H9 (cell line): ENCODE measurements around the gene ATP5MC3. TPM values are rescaled to one million over a fixed set of nuclear protein-coding genes. Genes with fewer than 3 reads are reported as not detected.

Source experiments
- DNase-seq: peaks from one replicate; pipeline ENCODE4 v3.0.0-alpha.2; 2017
- H2AFZ ChIP-seq: one replicate; pipeline ENCODE4 v1.6.1; 2013; ENCODE audit warnings: mild to moderate bottlenecking, low read length, control low read depth, moderate library complexity
- H2AK5ac ChIP-seq: 2 replicates; pipeline ENCODE4 v1.6.1; 2013; ENCODE audit warnings: low read length, control low read depth, mixed read lengths; ENCODE audit not compliant: insufficient read length
- H2BK120ac ChIP-seq: one replicate; pipeline ENCODE4 v1.6.1; 2013; ENCODE audit warnings: low read depth, mild to moderate bottlenecking, low read length, control low read depth, inconsistent platforms; ENCODE audit not compliant: poor library complexity, severe bottlenecking
- H2BK12ac ChIP-seq: 2 replicates; pipeline ENCODE4 v1.6.1; 2013; ENCODE audit warnings: low read length, control low read depth, mixed read lengths, low read depth; ENCODE audit not compliant: insufficient read length
- H2BK15ac ChIP-seq: 2 replicates; pipeline ENCODE4 v1.6.1; 2013; ENCODE audit warnings: low read depth, low read length, control low read depth
- H2BK20ac ChIP-seq: one replicate; pipeline ENCODE4 v1.6.1; 2013; ENCODE audit warnings: low read depth, mild to moderate bottlenecking, low read length, control low read depth, inconsistent platforms; ENCODE audit not compliant: poor library complexity, severe bottlenecking
- H2BK5ac ChIP-seq: 2 replicates; pipeline ENCODE4 v1.6.1; 2013; ENCODE audit warnings: low read length, control low read depth, mixed read lengths; ENCODE audit not compliant: insufficient read length
- H3K14ac ChIP-seq: 2 replicates; pipeline ENCODE4 v1.6.1; 2013; ENCODE audit warnings: low read length, control low read depth; ENCODE audit not compliant: insufficient read depth
- H3K18ac ChIP-seq: 2 replicates; pipeline ENCODE4 v1.6.1; 2013; ENCODE audit warnings: low read depth, mild to moderate bottlenecking, mixed read lengths, low read length, control low read depth; ENCODE audit not compliant: insufficient read length
- H3K23ac ChIP-seq: 2 replicates; pipeline ENCODE4 v1.6.1; 2013; ENCODE audit warnings: low read length, control low read depth, mixed read lengths, low read depth; ENCODE audit not compliant: insufficient read length
- H3K23me2 ChIP-seq: 2 replicates; pipeline ENCODE4 v1.6.1; 2013; ENCODE audit warnings: low read depth, mild to moderate bottlenecking, mixed read lengths, low read length, control low read depth; ENCODE audit not compliant: insufficient read length, poor library complexity, severe bottlenecking
- H3K27ac ChIP-seq: 2 replicates; pipeline ENCODE4 v1.5.1; 2013; ENCODE audit warnings: low read length, control low read depth, mixed read lengths, low read depth; ENCODE audit not compliant: insufficient read length
- H3K27me3 ChIP-seq: 2 replicates; pipeline ENCODE4 v1.6.1; 2013; ENCODE audit warnings: low read length, control low read depth, inconsistent platforms; ENCODE audit not compliant: insufficient read depth
- H3K4ac ChIP-seq: 2 replicates; pipeline ENCODE4 v1.6.1; 2013; ENCODE audit warnings: low read depth, mild to moderate bottlenecking, control low read depth, inconsistent platforms, low read length, moderate library complexity
- H3K4me1 ChIP-seq: 2 replicates; pipeline ENCODE4 v1.6.1; 2013; ENCODE audit warnings: low read length, control low read depth, inconsistent platforms; ENCODE audit not compliant: insufficient read depth
- H3K4me2 ChIP-seq: 2 replicates; pipeline ENCODE4 v1.6.1; 2013; ENCODE audit warnings: low read length, control low read depth, mixed read lengths; ENCODE audit not compliant: insufficient read length, insufficient read depth
- H3K56ac ChIP-seq: 2 replicates; pipeline ENCODE4 v1.6.1; 2013; ENCODE audit warnings: low read depth, mild to moderate bottlenecking, mixed read lengths, low read length, control low read depth; ENCODE audit not compliant: insufficient read length
- H3K79me1 ChIP-seq: 2 replicates; pipeline ENCODE4 v1.6.1; 2013; ENCODE audit warnings: low read depth, mild to moderate bottlenecking, moderate library complexity, low read length, control low read depth, inconsistent platforms; ENCODE audit not compliant: insufficient read depth, poor library complexity, severe bottlenecking
- H3K79me2 ChIP-seq: 2 replicates; pipeline ENCODE4 v1.6.1; 2013; ENCODE audit warnings: low read length, control low read depth, inconsistent platforms; ENCODE audit not compliant: insufficient read depth
- H3K9ac ChIP-seq: 2 replicates; pipeline ENCODE4 v1.6.1; 2013; ENCODE audit warnings: low read length, control low read depth, mixed read lengths; ENCODE audit not compliant: insufficient read length; ENCODE audit errors: extremely low read depth
- H3K9me3 ChIP-seq: one replicate; pipeline ENCODE4 v1.6.1; 2013; ENCODE audit warnings: low read depth, low read length, inconsistent platforms; ENCODE audit not compliant: control insufficient read depth
- H3T11ph ChIP-seq: one replicate; pipeline ENCODE4 v1.6.1; 2013; ENCODE audit warnings: mild to moderate bottlenecking, low read length, control low read depth, inconsistent platforms
- H4K20me1 ChIP-seq: one replicate; pipeline ENCODE4 v1.6.1; 2013; ENCODE audit not compliant: control insufficient read depth, insufficient read length, insufficient read depth
- H4K5ac ChIP-seq: 2 replicates; pipeline ENCODE4 v1.6.1; 2013; ENCODE audit warnings: low read depth, mild to moderate bottlenecking, mixed read lengths, low read length, control low read depth; ENCODE audit not compliant: insufficient read length
- H4K8ac ChIP-seq: replicated peaks from 2 replicates; pipeline ENCODE4 v1.6.1; 2013; ENCODE audit warnings: low read length, control low read depth, mixed read lengths, low read depth; ENCODE audit not compliant: insufficient read length
- H4K91ac ChIP-seq: 2 replicates; pipeline ENCODE4 v1.6.1; 2013; ENCODE audit warnings: low read depth, mild to moderate bottlenecking, moderate library complexity, mixed read lengths, low read length, control low read depth; ENCODE audit not compliant: insufficient read length
- H3K27ac Mint-ChIP-seq, 3 experiments: 2 replicates in 2 of 3; 3 replicates in 1 of 3; pipeline ENCODE4 v1.8.0; 2020 to 2021; ENCODE audit warnings: mixed read lengths in 3 of 3, mild to moderate bottlenecking in 1 of 3, moderate library complexity in 1 of 3
- H3K27me3 Mint-ChIP-seq: 2 replicates; pipeline ENCODE4 v1.8.0; 2021; ENCODE audit warnings: low read depth, mild to moderate bottlenecking, moderate library complexity, mixed read lengths
- H3K36me3 Mint-ChIP-seq, 3 experiments: 2 replicates in 2 of 3; 3 replicates in 1 of 3; pipeline ENCODE4 v1.8.0; 2020 to 2021; ENCODE audit warnings: low read depth in 3 of 3, mixed read lengths in 3 of 3; ENCODE audit not compliant: insufficient read depth in 1 of 3
- H3K4me1 Mint-ChIP-seq, 2 experiments: 2 replicates each; pipeline ENCODE4 v1.8.0; 2020; ENCODE audit warnings: mixed read lengths in 2 of 2
- H3K4me3 Mint-ChIP-seq, 2 experiments: 2 replicates in 1 of 2; 3 replicates in 1 of 2; pipeline ENCODE4 v1.8.0; 2020 to 2021; ENCODE audit warnings: mild to moderate bottlenecking in 2 of 2, mixed read lengths in 2 of 2, moderate library complexity in 1 of 2
- H3K9me3 Mint-ChIP-seq, 2 experiments: 2 replicates in 1 of 2; 3 replicates in 1 of 2; pipeline ENCODE4 v1.8.0; 2020; ENCODE audit warnings: mild to moderate bottlenecking in 2 of 2, mixed read lengths in 2 of 2, moderate library complexity in 1 of 2
- total RNA-seq: library from RNA; stranded (reverse); gene quantifications from 2 replicates; pipeline ENCODE4 v1.2.1, GENCODE V29; 2021
- TF ChIP-seq, protein P1 (sequence below): fragments of 200-600 bp; sonication (generic); conservative IDR thresholded peaks from 3 replicates; pipeline ENCODE4 v1.8.0; 2021; ENCODE audit warnings: antibody characterized with exemption, mild to moderate bottlenecking

The ATP5MC3 gene
- total RNA-seq, 1 experiment from 2014 or later: 326 TPM

- H3K79me1 ChIP-seq: no peaks in the 10 kb centered on the region
- H3K14ac ChIP-seq: no peak overlapping the region
- no peaks in the 10 kb centered on the region for H4K20me1 ChIP-seq
- no peak overlapping the region for H2BK20ac ChIP-seq
- no peak overlapping the region for H4K8ac ChIP-seq
- Mint-ChIP-seq H3K36me3 (no peaks in the 10 kb centered on the region), H3K27me3 (peaks cover 4% of the 10 kb centered on the region), H3K27ac (no peak overlapping the region), H3K4me3 (no peak overlapping the region), H3K9me3 (no peaks in the 10 kb centered on the region; a peak in 1 of 5 replicates), H3K4me1 (no peaks in the 10 kb centered on the region)
- no peak overlapping the region for H3K4ac ChIP-seq
- no peaks in the 10 kb centered on the region for H3K4me1 ChIP-seq
- H4K91ac ChIP-seq: no peak overlapping the region
- H2BK12ac ChIP-seq: no peak overlapping the region
- H3K9me3 ChIP-seq: no peaks in the 10 kb centered on the region
- H3K4me2 ChIP-seq: no peak overlapping the region
- no peak overlapping the region for H2BK120ac ChIP-seq
- H2BK5ac ChIP-seq: no peak overlapping the region
- no peak overlapping the region for H3K56ac ChIP-seq
- H2AFZ ChIP-seq: no peak overlapping the region
- H3K9ac ChIP-seq: no peak overlapping the region
- H3K79me2 ChIP-seq: no peaks in the 10 kb centered on the region
- H3K23ac ChIP-seq: no peak overlapping the region
- no peak for DNase-seq
- TF ChIP-seq, protein P1, sequence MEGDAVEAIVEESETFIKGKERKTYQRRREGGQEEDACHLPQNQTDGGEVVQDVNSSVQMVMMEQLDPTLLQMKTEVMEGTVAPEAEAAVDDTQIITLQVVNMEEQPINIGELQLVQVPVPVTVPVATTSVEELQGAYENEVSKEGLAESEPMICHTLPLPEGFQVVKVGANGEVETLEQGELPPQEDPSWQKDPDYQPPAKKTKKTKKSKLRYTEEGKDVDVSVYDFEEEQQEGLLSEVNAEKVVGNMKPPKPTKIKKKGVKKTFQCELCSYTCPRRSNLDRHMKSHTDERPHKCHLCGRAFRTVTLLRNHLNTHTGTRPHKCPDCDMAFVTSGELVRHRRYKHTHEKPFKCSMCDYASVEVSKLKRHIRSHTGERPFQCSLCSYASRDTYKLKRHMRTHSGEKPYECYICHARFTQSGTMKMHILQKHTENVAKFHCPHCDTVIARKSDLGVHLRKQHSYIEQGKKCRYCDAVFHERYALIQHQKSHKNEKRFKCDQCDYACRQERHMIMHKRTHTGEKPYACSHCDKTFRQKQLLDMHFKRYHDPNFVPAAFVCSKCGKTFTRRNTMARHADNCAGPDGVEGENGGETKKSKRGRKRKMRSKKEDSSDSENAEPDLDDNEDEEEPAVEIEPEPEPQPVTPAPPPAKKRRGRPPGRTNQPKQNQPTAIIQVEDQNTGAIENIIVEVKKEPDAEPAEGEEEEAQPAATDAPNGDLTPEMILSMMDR: no peak
- H3K23me2 ChIP-seq: no peaks in the 10 kb centered on the region
- no peak overlapping the region for H2AK5ac ChIP-seq
- H2BK15ac ChIP-seq: no peak overlapping the region
- H3K27me3 ChIP-seq: no peaks in the 10 kb centered on the region
- H3K27ac ChIP-seq: no peak overlapping the region
- no peak overlapping the region for H3K18ac ChIP-seq
- no peak overlapping the region for H3T11ph ChIP-seq
- no peak overlapping the region for H4K5ac ChIP-seq
Observed at GRCh38 chr2:175228179-175228578, 46.7 kb upstream of the ATP5MC3 start.
